T47D (cell line): ENCODE measurements around the gene SHANK3.
A peak's percentile ranks its signal among the peaks of the same experiment; 100 is the strongest.

Experiments
- DNase-seq, 2 experiments: peaks; one replicate each; pipeline versions ENCODE4 v3.0.0 to v3.0.0-alpha.2; 2011 to 2012; ENCODE audit warnings: low read depth in 1 of 2, low spot score in 1 of 2
- JUND ChIP-seq: IDR thresholded peaks from 2 replicates; pipeline ENCODE4 v1.6.1; 2012; ENCODE audit warnings: low read depth
- in situ Hi-C: cut with HindIII; loops from 2 replicates; pipeline ENCODE4 v1.10.0; 2016; ENCODE audit warnings: low sequenced_read_pairs, low pct_unique_long_range_greater_than_20kb

Gene SHANK3

GRCh38 chr22:50660306-50660705 lies 12.3 kb upstream of the SHANK3 start:
- in situ Hi-C loops: no loop called here
- TF ChIP-seq JUND: no peak
- no peak for DNase-seq

- in situ Hi-C loops: no loop called here
- DNase-seq: no peak
- TF ChIP-seq JUND: no peak
Observed at GRCh38 chr22:50665212-50665611, 7.4 kb upstream of the SHANK3 start.

GRCh38 chr22:50665738-50666137 lies 6.9 kb upstream of the SHANK3 start:
- in situ Hi-C loops: no loop called here
- no peak for DNase-seq

GRCh38 chr22:50670513-50670912 lies 2.1 kb upstream of the SHANK3 start:
- in situ Hi-C loops: no loop called here

More at GRCh38 chr22:50665738-50666137, 6.9 kb upstream of the SHANK3 start:
- no peak for TF ChIP-seq JUND

GRCh38 chr22:50670914-50671538 lies 1.6 kb upstream of the SHANK3 start:
- in situ Hi-C loops: no loop called here
- no peak for TF ChIP-seq JUND
- DNase-seq: no peak

More at GRCh38 chr22:50670513-50670912, 2.1 kb upstream of the SHANK3 start:
- TF ChIP-seq JUND: no peak
- DNase-seq: no peak

GRCh38 chr22:50671641-50672040 lies 982 bp upstream of the SHANK3 start:
- no peak for TF ChIP-seq JUND
- in situ Hi-C loops: no loop called here
- no peak for DNase-seq

- no peak for TF ChIP-seq JUND
- DNase-seq: no peak
- in situ Hi-C loops: no loop called here
Observed at GRCh38 chr22:50672041-50672440, 582 bp upstream of the SHANK3 start.

- DNase-seq: no peak
- no peak for TF ChIP-seq JUND
- in situ Hi-C loops: no loop called here
Observed at GRCh38 chr22:50673231-50674129, 857 bp downstream of the SHANK3 start.

GRCh38 chr22:50674130-50674500 lies 1.5 kb downstream of the SHANK3 start:
- TF ChIP-seq JUND: no peak
- in situ Hi-C loops: no loop called here
- DNase-seq: no peak

GRCh38 chr22:50674606-50675552 lies 2.3 kb downstream of the SHANK3 start:
- no peak for TF ChIP-seq JUND
- DNase-seq: peak; percentile 72 to 73
- in situ Hi-C loops: no loop called here

GRCh38 chr22:50675553-50676179 lies 3.0 kb downstream of the SHANK3 start:
- no peak for TF ChIP-seq JUND
- no peak for DNase-seq
- in situ Hi-C loops: no loop called here

- TF ChIP-seq JUND: no peak
- in situ Hi-C loops: no loop called here
- DNase-seq: no peak
Observed at GRCh38 chr22:50676180-50676636, 3.6 kb downstream of the SHANK3 start.
